Measurements from ENCODE around the gene FGF9.

The FGF9 gene

DNA sequence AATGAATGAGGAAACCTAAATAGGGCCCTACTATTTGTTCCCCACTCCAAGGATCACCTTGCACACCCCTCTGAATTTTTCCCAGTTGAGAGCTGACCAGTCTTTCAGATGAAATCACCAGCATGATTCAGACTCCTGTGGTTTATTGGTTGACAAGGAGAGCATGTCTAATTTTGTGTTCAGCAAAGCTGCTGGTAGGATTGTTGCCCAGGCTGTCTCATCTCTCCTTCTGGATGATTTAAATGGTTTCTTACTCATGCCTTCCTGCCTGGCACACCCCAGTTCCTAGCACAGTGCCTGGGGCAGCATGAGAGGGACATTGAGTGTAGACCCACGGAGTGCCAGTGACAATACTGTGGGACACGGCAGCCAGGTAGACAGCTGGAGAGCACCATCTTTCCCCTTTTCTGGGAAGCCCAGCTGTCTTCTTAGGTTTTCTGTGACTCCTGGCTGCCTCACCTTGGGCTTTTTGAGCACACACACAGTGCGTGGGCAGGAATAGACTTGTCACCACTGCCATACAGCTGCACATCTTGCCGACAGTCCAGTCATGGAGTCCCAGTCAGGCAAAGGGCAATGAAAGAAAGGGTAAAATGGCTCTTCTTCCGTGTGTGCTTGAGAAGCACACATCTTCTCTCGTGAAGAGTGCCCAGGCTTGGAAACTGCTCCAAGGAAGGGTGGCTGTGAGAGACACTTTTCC, 12.3 kb downstream of the FGF9 start:
- TF ChIP-seq ESRRG (CRISPR knock-in tag; IDR thresholded peaks at IDR 0.05) (no peak), ZFP3 (CRISPR knock-in tag; IDR thresholded peaks at IDR 0.05) (no peak), CSDC2 (CRISPR knock-in tag; IDR thresholded peaks at IDR 0.05) (no peak), GLIS3 (CRISPR knock-in tag; IDR thresholded peaks at IDR 0.05) (no peak), ZNF8 (CRISPR knock-in tag; IDR thresholded peaks at IDR 0.05) (no peak), OSR1 (CRISPR knock-in tag; IDR thresholded peaks at IDR 0.05) (no peak), SNAI2 (CRISPR knock-in tag; IDR thresholded peaks at IDR 0.05) (no peak)
- TF ChIP-seq, protein P1, sequence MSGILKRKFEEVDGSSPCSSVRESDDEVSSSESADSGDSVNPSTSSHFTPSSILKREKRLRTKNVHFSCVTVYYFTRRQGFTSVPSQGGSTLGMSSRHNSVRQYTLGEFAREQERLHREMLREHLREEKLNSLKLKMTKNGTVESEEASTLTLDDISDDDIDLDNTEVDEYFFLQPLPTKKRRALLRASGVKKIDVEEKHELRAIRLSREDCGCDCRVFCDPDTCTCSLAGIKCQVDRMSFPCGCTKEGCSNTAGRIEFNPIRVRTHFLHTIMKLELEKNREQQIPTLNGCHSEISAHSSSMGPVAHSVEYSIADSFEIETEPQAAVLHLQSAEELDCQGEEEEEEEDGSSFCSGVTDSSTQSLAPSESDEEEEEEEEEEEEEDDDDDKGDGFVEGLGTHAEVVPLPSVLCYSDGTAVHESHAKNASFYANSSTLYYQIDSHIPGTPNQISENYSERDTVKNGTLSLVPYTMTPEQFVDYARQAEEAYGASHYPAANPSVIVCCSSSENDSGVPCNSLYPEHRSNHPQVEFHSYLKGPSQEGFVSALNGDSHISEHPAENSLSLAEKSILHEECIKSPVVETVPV (CRISPR knock-in tag; IDR thresholded peaks at IDR 0.05): no peak
- TF ChIP-seq, protein P2, sequence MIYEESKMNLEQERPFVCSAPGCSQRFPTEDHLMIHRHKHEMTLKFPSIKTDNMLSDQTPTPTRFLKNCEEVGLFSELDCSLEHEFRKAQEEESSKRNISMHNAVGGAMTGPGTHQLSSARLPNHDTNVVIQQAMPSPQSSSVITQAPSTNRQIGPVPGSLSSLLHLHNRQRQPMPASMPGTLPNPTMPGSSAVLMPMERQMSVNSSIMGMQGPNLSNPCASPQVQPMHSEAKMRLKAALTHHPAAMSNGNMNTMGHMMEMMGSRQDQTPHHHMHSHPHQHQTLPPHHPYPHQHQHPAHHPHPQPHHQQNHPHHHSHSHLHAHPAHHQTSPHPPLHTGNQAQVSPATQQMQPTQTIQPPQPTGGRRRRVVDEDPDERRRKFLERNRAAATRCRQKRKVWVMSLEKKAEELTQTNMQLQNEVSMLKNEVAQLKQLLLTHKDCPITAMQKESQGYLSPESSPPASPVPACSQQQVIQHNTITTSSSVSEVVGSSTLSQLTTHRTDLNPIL (CRISPR knock-in tag; IDR thresholded peaks at IDR 0.05; ENCODE audit: low read depth): no peak
- TF ChIP-seq, protein P3, sequence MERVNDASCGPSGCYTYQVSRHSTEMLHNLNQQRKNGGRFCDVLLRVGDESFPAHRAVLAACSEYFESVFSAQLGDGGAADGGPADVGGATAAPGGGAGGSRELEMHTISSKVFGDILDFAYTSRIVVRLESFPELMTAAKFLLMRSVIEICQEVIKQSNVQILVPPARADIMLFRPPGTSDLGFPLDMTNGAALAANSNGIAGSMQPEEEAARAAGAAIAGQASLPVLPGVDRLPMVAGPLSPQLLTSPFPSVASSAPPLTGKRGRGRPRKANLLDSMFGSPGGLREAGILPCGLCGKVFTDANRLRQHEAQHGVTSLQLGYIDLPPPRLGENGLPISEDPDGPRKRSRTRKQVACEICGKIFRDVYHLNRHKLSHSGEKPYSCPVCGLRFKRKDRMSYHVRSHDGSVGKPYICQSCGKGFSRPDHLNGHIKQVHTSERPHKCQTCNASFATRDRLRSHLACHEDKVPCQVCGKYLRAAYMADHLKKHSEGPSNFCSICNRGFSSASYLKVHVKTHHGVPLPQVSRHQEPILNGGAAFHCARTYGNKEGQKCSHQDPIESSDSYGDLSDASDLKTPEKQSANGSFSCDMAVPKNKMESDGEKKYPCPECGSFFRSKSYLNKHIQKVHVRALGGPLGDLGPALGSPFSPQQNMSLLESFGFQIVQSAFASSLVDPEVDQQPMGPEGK (CRISPR knock-in tag; IDR thresholded peaks at IDR 0.05; ENCODE audit: borderline replicate concordance): no peak
- no peak; the same call in 2 of the 3 replicates for ATAC-seq

DNA sequence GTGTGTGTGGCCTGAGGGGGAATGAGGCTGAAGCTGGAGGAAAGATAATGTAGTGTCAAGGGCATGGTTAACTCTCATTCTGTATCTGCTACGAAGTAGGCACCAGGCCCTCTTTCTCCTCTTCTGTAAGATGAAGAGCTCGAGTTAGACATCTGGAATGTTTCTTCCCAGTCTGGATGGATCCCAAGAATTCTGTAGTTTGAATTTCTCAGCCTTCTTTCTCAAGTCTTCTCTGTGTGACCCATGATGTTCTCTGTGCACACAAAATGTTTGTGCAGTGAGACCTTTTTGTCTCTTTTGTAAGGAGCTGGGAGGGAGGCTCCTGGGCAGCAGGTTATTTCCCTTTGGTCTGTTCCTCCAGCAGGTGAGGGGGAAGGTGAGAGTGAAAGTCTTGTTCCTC, 13.7 kb downstream of the FGF9 start:
- no peak for ATAC-seq
- TF ChIP-seq ARNTL (CRISPR knock-in tag; IDR thresholded peaks at IDR 0.05; ENCODE audit: borderline replicate concordance, low read depth): no peak
- TF ChIP-seq RARB (CRISPR knock-in tag; IDR thresholded peaks at IDR 0.05): no peak
- TF ChIP-seq, protein P4, sequence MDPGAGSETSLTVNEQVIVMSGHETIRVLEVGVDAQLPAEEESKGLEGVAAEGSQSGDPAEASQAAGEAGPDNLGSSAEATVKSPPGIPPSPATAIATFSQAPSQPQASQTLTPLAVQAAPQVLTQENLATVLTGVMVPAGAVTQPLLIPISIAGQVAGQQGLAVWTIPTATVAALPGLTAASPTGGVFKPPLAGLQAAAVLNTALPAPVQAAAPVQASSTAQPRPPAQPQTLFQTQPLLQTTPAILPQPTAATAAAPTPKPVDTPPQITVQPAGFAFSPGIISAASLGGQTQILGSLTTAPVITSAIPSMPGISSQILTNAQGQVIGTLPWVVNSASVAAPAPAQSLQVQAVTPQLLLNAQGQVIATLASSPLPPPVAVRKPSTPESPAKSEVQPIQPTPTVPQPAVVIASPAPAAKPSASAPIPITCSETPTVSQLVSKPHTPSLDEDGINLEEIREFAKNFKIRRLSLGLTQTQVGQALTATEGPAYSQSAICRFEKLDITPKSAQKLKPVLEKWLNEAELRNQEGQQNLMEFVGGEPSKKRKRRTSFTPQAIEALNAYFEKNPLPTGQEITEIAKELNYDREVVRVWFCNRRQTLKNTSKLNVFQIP (CRISPR knock-in tag; IDR thresholded peaks at IDR 0.05; ENCODE audit: borderline replicate concordance, low read depth): no peak
- TF ChIP-seq ISL1 (CRISPR knock-in tag; IDR thresholded peaks at IDR 0.05): no peak
- no peak for TF ChIP-seq GLIS3 (CRISPR knock-in tag; IDR thresholded peaks at IDR 0.05)
- no peak for TF ChIP-seq ZNF565 (CRISPR knock-in tag; conservative IDR thresholded peaks at IDR 0.05; ENCODE audit: low read depth)
- TF ChIP-seq CSDC2 (CRISPR knock-in tag; IDR thresholded peaks at IDR 0.05): no peak
- TF ChIP-seq, protein P3 (CRISPR knock-in tag; IDR thresholded peaks at IDR 0.05; ENCODE audit: borderline replicate concordance): no peak
- TF ChIP-seq ZFP3 (CRISPR knock-in tag; IDR thresholded peaks at IDR 0.05): no peak
- no peak for TF ChIP-seq ZNF8 (CRISPR knock-in tag; IDR thresholded peaks at IDR 0.05)
- no peak for TF ChIP-seq ZNF70 (CRISPR knock-in tag; IDR thresholded peaks at IDR 0.05)
- TF ChIP-seq, protein P5, sequence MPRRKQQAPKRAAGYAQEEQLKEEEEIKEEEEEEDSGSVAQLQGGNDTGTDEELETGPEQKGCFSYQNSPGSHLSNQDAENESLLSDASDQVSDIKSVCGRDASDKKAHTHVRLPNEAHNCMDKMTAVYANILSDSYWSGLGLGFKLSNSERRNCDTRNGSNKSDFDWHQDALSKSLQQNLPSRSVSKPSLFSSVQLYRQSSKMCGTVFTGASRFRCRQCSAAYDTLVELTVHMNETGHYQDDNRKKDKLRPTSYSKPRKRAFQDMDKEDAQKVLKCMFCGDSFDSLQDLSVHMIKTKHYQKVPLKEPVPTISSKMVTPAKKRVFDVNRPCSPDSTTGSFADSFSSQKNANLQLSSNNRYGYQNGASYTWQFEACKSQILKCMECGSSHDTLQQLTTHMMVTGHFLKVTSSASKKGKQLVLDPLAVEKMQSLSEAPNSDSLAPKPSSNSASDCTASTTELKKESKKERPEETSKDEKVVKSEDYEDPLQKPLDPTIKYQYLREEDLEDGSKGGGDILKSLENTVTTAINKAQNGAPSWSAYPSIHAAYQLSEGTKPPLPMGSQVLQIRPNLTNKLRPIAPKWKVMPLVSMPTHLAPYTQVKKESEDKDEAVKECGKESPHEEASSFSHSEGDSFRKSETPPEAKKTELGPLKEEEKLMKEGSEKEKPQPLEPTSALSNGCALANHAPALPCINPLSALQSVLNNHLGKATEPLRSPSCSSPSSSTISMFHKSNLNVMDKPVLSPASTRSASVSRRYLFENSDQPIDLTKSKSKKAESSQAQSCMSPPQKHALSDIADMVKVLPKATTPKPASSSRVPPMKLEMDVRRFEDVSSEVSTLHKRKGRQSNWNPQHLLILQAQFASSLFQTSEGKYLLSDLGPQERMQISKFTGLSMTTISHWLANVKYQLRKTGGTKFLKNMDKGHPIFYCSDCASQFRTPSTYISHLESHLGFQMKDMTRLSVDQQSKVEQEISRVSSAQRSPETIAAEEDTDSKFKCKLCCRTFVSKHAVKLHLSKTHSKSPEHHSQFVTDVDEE (CRISPR knock-in tag; IDR thresholded peaks at IDR 0.05): no peak
- TF ChIP-seq ZC3H10 (CRISPR knock-in tag; IDR thresholded peaks at IDR 0.05): no peak
- no peak for TF ChIP-seq BACH2 (CRISPR knock-in tag; IDR thresholded peaks at IDR 0.05; ENCODE audit: borderline replicate concordance)
